ENCODE measurements around the gene ARG2. TPM values are rescaled to one million over a fixed set of nuclear protein-coding genes. Genes with fewer than 3 reads are reported as not detected.
A peak's percentile ranks its signal among the peaks of the same experiment; 100 is the strongest.

ARG2 gene
- total RNA-seq, 1 donor from 2014 or later, result 113 TPM

DNA sequence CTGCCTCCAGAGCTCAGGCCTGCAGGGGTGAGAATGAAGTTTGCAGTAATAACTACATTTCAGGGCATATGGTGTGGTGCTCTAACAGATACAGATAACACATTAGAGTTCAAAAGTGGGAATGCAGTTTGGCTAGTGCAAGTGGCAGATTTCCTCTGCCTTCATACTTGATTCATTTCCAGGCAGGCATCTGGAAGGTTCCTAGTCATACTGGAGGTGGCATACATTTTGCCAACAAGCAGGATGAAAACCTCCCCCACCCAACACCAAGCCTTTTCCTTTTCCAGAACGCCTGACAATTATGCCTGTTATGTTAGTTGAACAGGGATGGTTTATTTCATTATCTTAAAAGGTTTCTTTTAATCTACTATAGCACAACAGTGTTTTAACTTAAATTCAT is 30.4 kb downstream of the ARG2 start:
- TF ChIP-seq CTCF (IDR thresholded peaks at IDR 0.05; ENCODE audit: insufficient read depth, low read length, severe bottlenecking), result no peak
- H3K36me3 ChIP-seq (ENCODE audit: control insufficient read depth, insufficient read depth, low read length), result peaks cover 12% of the 10 kb centered on the region
- FAIRE-seq (no peak), DNase-seq (ENCODE audit: low read depth) (no peak)
- no peaks in the 10 kb centered on the region for H3K27me3 ChIP-seq (ENCODE audit: control insufficient read depth, insufficient read depth, low read length)
- H3K4me3 ChIP-seq (ENCODE audit: low read depth, low read length), result no peak overlapping the region

DNA sequence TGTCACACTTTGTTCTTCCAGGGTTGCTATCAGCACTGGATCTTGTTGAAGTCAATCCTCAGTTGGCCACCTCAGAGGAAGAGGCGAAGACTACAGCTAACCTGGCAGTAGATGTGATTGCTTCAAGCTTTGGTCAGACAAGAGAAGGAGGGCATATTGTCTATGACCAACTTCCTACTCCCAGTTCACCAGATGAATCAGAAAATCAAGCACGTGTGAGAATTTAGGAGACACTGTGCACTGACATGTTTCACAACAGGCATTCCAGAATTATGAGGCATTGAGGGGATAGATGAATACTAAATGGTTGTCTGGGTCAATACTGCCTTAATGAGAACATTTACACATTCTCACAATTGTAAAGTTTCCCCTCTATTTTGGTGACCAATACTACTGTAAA is 31.0 kb downstream of the ARG2 start:
- no peaks in the 10 kb centered on the region for H3K27me3 ChIP-seq (ENCODE audit: control insufficient read depth, insufficient read depth, low read length)
- H3K4me3 ChIP-seq (ENCODE audit: low read depth, low read length), result no peak overlapping the region
- peaks cover 10% of the 10 kb centered on the region for H3K36me3 ChIP-seq (ENCODE audit: control insufficient read depth, insufficient read depth, low read length)
- peak; percentile 95 for DNase-seq (ENCODE audit: low read depth)
- peak; percentile 97 for FAIRE-seq
- no peak for TF ChIP-seq CTCF (IDR thresholded peaks at IDR 0.05; ENCODE audit: insufficient read depth, low read length, severe bottlenecking)

DNA sequence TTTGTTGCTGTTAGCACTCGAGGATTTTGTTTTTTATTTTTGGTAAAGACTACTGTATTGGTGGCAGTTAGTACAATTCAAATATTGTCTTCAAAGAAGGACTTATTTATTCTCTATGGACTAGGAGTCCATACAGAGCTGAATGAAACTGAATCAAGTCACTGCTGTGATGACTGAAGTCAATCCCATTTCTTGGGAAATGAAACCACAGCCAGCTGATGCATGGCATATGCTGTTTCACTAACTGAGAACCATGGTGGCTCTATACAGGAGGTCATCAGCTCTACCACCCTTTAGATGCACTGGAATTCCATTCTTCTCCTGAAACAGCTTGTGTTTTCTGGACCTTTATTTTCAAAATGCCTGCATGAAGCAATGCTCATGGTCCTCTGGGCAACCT is 32.5 kb downstream of the ARG2 start:
- TF ChIP-seq CTCF (IDR thresholded peaks at IDR 0.05; ENCODE audit: insufficient read depth, low read length, severe bottlenecking), result no peak
- Histone ChIP-seq H3K4me3 (ENCODE audit: low read depth, low read length) (no peak overlapping the region), H3K36me3 (ENCODE audit: control insufficient read depth, insufficient read depth, low read length) (peaks cover 10% of the 10 kb centered on the region), H3K27me3 (ENCODE audit: control insufficient read depth, insufficient read depth, low read length) (no peaks in the 10 kb centered on the region)
- no peak for DNase-seq (ENCODE audit: low read depth)
- FAIRE-seq, result no peak

GRCh38 chr14:67653651-67654280 is 34.0 kb downstream of the ARG2 start:
- Histone ChIP-seq H3K4me3 (ENCODE audit: low read depth, low read length) (no peak overlapping the region), H3K36me3 (ENCODE audit: control insufficient read depth, insufficient read depth, low read length) (peaks cover 9% of the 10 kb centered on the region), H3K27me3 (ENCODE audit: control insufficient read depth, insufficient read depth, low read length) (no peaks in the 10 kb centered on the region)
- DNase-seq (ENCODE audit: low read depth), result no peak
- no peak for TF ChIP-seq CTCF (IDR thresholded peaks at IDR 0.05; ENCODE audit: insufficient read depth, low read length, severe bottlenecking)
- FAIRE-seq, result peak; percentile 18

DNA sequence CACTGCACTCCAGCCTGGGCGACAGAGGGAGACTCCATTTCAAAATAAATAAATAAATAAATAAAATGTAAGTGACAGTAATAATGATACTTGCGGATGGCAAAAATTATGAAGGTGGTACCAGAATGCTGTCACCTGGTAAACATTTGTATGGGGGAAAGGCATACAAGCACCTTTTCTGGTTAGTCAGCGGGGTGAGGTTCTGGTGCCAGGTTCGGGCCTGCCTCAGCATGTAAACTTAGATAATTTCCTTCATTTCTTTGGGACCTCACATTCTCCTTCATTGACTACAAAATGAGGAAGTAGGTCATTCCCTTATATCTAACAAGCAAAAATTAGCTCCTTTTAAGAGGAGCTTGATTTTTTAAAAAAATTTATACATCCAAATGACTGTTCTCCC is 43.9 kb downstream of the ARG2 start:
- TF ChIP-seq CTCF (IDR thresholded peaks at IDR 0.05; ENCODE audit: insufficient read depth, low read length, severe bottlenecking), result no peak
- Histone ChIP-seq H3K4me3 (ENCODE audit: low read depth, low read length) (no peak overlapping the region), H3K27me3 (ENCODE audit: control insufficient read depth, insufficient read depth, low read length) (no peaks in the 10 kb centered on the region), H3K36me3 (ENCODE audit: control insufficient read depth, insufficient read depth, low read length) (peaks cover 1% of the 10 kb centered on the region)
- FAIRE-seq (no peak), DNase-seq (ENCODE audit: low read depth) (peak; percentile 86)

GRCh38 chr14:67665868-67666267 is 46.1 kb downstream of the ARG2 start:
- Histone ChIP-seq H3K4me3 (ENCODE audit: low read depth, low read length) (no peak overlapping the region), H3K27me3 (ENCODE audit: control insufficient read depth, insufficient read depth, low read length) (no peaks in the 10 kb centered on the region), H3K36me3 (ENCODE audit: control insufficient read depth, insufficient read depth, low read length) (peaks cover 1% of the 10 kb centered on the region)
- TF ChIP-seq CTCF (IDR thresholded peaks at IDR 0.05; ENCODE audit: insufficient read depth, low read length, severe bottlenecking), result no peak
- no peak for FAIRE-seq
- DNase-seq (ENCODE audit: low read depth), result peak; percentile 49
